CD4-positive, alpha-beta T cell treated with Interleukin-12 subunit alpha and Interleukin-12 subunit beta, for 1 hour (primary cell): Measurements from ENCODE around the gene GPS2.

Source experiments
- DNase-seq: peaks from one replicate; pipeline ENCODE4 v3.0.0-alpha.2; 2020

The GPS2 gene

GRCh38 chr17:7315570-7316235 lies 543 bp upstream of the GPS2 start:
- DNase-seq: no peak

DNA sequence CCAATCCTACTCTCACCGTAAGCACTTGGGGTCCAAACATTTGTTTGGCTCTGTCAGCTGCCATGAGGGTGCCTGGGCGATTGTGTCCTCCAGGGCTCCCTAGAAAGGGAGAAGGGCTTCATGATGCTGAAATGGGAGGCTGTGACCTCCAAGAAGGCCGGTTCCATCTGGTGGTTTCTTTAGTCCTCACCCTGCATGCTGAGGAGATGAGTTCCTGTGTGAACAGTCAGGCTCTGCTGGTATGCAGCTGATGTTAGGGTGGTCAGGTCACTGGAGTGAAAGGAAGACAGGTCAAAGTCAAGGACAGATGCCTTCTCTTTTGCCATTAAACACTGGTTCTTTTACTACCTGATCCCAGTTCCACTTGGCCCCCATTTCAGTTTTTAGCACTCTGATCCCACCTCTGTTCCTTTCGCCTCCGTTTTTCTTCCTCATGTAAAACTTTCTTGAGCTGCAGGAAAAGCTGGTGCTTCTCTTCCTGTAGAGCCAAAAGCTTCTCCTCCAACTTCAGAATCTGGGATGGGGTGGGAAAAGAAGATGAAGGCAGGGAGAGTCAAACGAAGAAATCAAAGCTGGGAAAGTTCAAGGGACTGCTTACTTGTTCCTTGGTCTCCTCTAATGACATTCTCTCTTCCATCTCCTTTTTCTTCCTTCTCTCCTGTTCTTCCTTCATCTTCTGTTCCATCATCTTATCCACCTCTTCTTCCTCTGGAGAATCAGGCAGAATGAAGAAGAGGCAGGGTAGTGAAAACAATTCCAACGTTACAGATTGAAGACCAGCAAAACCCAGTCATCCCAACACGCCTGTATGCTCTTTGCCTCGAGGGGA lies 1.1 kb downstream of the GPS2 start:
- no peak for DNase-seq

DNA sequence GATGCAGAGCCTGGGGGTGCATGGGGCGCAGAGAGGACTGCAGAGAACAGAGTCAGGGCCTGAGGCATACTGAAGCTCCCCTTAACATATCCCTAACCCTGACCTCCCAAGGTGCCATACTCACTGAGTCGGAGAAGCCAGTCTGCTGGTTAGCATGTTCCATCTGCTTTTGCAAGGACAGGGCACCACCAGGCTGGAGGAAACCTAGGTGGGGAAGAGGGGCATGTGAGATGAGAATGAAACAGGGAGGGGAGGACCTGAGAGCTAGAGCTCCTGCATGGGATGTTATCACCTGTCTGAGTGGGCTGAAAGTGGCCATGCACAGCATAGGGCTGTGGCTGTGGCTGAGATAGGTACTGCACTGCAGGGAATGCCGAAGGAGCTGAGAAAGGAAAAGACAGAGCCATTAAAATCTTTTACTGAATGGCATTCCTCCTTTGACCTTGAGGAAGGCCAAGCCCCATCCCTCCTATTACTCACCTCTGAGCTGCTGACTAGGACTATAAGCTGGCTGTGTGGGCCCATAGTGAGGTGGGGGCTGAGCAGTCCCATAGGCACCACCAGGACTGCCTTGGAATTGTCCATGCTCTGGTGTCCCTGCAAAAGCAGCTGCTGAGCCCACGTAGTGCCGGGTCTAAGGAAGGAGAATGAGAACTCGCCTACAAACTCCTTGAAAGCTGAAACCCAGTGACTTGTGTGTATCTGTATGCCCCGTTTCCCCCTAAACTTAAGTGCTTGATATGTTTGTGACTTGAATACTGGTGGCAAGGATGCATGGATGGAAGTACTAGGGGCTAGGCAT lies 1.9 kb downstream of the GPS2 start:
- no peak for DNase-seq

GRCh38 chr17:7312432-7313087 lies 2.6 kb downstream of the GPS2 start:
- no peak for DNase-seq

DNA sequence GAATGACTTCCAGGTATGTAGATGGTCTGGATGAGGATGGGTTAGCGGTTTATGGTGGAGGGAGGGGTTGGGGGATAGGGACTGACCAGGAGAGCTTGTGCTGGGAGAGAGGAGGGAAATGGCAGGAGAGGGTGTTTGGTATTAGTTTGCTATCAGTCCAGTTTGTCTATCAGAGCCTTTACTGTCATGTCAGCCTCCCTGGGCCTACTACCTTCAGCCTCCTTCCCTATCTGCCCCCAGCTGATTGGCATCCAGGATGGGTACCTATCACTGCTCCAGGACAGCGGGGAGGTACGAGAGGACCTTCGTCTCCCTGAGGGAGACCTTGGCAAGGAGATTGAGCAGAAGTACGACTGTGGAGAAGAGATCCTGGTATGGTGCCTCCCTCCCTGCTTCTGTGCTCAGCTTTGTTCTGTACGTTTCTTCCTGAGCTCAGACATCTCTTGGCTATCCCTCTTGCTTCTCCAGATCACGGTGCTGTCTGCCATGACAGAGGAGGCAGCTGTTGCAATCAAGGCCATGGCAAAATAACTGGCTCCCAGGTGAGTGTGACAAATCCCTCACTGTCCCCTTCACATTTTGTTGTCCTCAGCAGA lies 4.0 kb downstream of the GPS2 start:
- no peak for DNase-seq

DNA sequence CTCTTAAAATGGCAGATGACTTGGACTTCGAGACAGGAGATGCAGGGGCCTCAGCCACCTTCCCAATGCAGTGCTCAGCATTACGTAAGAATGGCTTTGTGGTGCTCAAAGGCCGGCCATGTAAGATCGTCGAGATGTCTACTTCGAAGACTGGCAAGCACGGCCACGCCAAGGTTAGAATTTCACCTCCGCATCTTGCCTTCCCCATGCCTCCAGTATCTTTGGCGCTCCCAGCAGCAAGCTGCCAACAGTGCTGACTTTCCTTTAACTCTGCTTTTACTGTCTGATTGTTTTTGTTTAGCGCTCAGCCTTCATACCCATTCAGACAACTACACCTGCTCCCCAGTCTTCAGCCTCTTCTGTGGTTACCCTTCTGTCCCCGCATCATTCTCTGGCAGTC lies 5.5 kb downstream of the GPS2 start:
- no peak for DNase-seq

DNA sequence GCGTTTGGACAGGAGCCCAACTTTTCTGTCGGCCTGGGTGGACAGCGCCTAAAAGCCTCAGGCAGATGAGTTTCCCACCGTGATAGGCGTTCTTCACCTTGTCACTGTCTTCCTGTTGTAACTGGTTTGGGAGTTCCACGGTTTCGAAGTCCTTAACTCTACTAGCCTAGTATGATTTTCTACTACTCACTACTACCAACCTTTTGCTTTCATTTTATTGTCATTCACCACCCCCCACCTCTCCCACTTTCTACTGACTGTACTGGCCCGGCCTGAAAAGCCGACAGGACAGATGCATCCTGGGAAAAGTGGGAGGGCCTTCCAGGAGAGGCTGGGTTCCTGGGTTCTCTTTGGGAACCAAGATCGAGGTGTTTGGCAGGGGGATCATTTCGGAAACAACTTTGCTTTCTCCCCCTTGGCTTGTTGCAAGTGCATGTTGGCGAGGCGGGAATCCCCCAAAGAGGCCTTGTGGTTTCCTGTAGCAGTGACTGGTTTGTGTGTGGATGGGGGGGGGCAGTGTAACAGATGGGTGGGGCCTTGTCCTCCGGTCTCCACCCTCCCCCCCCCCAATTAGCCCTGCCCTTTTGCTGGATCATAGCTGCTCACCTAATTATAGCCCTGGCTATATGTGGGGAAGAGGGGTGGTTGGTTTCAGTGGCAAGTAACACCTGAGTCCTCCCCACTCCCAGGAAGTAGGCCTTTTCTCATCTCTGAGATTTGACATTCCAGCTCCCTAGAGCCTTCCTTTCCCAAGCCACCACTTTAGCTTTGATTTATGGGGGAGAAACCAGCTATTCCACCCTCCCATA lies 6.3 kb downstream of the GPS2 start:
- peak; percentile 94 for DNase-seq

GRCh38 chr17:7307686-7308624 lies 7.2 kb downstream of the GPS2 start:
- DNase-seq: peak; percentile 67

DNA sequence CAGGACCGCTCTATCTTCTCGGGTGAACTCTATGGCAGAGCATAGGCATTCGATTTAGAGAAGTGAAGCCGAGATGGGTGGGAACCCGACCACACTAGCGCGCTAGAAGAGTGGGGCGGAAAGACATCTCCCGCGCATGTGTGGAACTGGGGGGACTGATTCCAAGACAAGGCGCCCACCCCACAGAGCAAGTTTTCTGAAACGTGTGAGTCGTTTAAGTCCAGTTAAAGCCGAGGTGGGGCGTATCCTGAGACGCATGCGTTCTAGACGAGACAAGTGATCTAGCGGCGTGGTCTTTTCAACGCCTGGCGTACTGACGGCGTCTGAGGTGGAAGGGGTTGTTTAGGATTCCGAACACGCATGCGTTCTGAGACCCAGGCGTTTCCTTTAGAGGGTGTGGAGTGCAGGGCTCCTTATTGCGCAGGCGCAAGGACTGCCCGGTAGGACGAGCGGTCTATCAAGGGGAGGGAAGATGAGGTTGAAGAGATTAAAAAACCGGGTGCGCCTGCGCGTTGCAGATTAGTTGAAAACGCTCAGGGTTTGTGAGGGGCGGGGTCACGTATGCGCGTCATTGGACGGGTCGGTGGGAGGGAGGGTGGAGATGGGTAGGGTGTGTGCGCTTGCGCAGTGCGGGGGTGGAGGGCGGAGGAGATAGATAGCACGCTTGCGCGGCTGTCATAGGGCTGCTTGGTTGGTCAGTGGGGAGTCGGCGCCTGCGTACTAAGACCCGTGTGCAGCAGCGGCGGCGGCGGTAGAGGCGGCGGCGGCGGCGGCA lies 8.1 kb downstream of the GPS2 start, which contains the start of gene EIF5A:
TSS of gene EIF5A (plus strand) at position 718 of the 775 bp plus-strand sequence. CDS start 2,008 bp downstream, outside the sequence.
- peak; percentile 100 for DNase-seq

GRCh38 chr17:7304179-7304578 lies 11.0 kb downstream of the GPS2 start:
- DNase-seq: no peak

DNA sequence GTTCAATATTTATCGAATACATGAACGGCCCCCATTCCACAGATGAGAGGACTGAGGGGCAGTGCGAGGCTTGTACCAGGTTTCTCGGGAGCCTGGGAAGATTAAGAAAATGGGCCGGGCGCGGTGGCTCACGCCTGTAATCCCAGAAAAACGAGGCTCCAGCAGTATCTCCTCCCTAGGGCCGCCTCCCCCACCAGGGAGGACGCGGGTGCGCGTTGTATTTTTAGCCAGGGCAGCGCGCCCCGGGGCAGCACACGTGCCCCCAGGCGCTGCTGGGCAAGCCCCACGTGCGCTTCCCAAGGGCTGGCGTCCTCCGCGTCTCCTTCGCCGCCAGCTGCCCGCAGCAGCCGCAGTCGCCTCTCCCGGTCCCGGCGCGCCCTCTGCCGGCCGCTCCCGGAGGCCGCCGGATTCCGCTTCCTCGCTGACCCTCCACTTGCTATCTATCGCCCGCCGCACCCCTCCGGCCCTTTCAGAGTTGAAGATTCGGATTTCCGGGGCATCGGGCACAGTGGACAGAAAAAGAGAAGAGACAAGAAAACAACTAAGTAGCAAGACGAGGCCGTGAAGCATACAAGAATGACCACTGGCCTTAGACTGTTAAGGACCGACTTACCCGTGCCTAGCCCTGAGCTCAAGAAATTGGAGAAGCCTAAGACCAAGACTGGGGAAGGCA lies 18.8 kb downstream of the GPS2 start:
- DNase-seq: peak; percentile 78

GRCh38 chr17:7295230-7296180 lies 19.7 kb downstream of the GPS2 start:
- DNase-seq: no peak

GRCh38 chr17:7294614-7295153 lies 20.5 kb downstream of the GPS2 start, which contains the start of gene YBX2:
Gene YBX2 (minus strand): TSS chr17:7294639. CDS start chr17:7294500, 139 bp downstream.
- peak; percentile 87 for DNase-seq

DNA sequence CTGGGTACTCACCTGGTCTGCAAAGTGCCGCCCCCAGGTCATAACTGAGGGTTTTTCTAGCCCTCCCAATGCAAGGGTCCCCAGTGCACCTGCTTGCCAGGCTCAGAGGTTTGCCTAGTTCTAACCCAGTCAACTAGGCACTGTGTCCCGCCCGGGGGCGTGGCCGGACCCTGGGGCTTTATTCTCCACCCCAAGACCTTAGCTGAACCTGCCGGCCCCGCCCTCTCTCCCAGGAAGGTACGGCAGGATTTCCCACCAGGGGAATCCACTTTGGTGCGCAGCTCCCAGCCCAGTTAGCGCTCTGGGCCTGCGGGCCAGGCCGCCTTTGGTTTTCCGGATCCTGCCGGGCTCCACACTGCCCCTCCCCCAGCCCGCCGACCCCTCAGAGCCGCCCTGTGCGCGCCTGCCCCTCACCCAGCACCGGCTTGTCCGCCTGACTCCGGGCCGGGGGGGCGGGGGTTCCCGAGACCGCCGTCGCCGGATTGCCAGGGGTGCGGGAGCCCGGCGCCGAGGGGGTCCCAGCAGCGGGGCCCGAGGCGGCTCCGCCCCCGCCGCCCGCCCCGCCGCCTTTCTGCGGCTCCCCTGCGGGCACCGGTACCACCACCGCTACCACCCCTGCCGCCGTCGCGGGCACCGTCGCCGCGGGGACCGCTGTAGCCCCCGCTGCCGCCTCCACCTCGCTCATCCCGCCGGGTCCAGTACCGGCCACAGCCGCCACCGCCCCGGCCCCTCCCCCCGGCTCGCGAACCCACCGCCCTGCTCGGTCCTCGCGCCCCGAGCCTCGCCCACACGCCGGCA lies 21.1 kb downstream of the GPS2 start:
- no peak for DNase-seq

- DNase-seq: no peak
Measured at GRCh38 chr17:7293159-7293558, 22.0 kb downstream of the GPS2 start.

DNA sequence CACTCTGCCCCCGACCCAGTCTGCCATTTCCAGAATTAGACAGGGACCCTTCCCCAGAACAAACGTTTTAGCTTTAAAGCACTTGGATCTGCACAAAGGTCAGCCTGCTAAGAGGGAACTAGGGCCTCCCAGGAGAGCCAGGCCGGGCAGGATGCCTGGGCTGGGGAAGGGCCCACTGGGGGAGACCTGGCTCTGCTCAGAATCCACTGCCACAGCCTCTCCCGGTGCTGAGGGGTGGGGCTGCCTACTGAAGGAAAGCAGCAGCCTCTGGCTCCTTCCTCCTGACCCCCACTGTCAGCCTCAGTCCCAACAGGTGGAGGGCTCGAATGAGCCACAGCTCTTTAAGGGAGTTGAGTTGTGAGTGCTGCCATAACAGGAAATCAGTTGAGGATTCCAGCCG lies 22.4 kb downstream of the GPS2 start:
- no peak for DNase-seq
